Prostate gland (tissue), 2 donors: ENCODE results near the gene OOSP3.

Source experiments
- CTCF ChIP-seq, 4 experiments: fragments of 200-600 bp in 2 of 4; fragments of 450-650 bp in 2 of 4; sonication (generic) in 2 of 4; IDR thresholded peaks; 1 replicate in 3 of 4; 2 replicates in 1 of 4; pipeline ENCODE4 v1.5.1; 2016 to 2019; ENCODE audit warnings: antibody characterized with exemption in 4 of 4, mild to moderate bottlenecking in 2 of 4, moderate library complexity in 2 of 4
- POLR2A ChIP-seq: fragments of 450-650 bp; IDR thresholded peaks from one replicate; pipeline ENCODE4 v1.6.1; 2016; ENCODE audit warnings: antibody characterized with exemption, mild to moderate bottlenecking
- POLR2AphosphoS5 ChIP-seq: sonication (generic); formaldehyde crosslinking; IDR thresholded peaks from one replicate; pipeline ENCODE4 v1.6.1; 2017; ENCODE audit warnings: antibody characterized with exemption

DNA sequence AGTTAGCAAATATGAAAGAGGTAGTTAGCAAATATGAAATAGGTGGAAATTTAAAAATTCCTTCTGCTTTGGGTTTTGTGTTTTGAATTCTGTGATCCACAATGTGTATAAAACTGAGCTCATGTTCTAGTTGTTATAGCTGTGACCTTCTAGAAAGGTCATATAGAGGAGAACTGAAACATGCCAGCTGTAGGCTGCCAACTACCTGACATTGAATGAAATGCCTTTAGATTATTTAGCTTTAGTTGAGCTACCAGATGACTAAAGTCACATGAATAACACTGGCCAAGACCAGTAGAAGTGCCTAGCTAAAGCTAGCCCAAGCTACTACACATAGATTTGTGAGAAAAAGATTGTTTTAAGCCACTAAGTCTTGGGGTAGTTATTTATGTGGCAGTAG, 6.5 kb upstream of the OOSP3 start:
- TF ChIP-seq POLR2AphosphoS5 (no peak), CTCF (IDR thresholded peaks at IDR 0.05) (no peak), POLR2A (no peak)
